ENCODE results near the gene MT1H. TPM values are rescaled to one million over a fixed set of nuclear protein-coding genes. Genes with fewer than 3 reads are reported as not detected.
"Not testable (repeated sequence)": the region's sequence is repeated elsewhere in the genome, so short reads cannot be mapped to it uniquely, and the experiment has no call there.

The MT1H gene
- polyA plus RNA-seq, 1 donor (not counting 4 experiments of a cell fraction or from before 2014, with no cell fraction given), result 0.79 TPM

DNA sequence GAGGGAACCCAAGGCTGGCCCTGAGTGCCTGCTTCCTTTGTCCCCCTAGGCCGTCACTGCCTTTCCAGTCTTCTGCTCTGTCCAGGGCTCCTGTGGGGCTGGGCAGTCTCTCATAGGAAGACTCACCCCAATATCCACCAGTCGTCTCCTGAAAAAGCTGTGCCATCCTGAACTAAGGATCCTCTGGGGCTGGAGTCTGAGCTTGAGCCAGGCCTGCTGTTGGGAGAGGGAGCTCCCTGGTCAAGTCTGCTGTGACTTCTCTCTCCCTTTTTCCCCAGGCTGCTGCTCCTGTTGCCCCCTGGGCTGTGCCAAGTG lies 963 bp downstream of the MT1H start:
- Histone ChIP-seq H3K9ac (ENCODE audit: control insufficient read depth, extremely low read depth, insufficient read depth, low read length) (no peak overlapping the region), H3K4me3 (ENCODE audit: control insufficient read depth in 2 of 3, extremely low read depth in 1 of 3, insufficient read depth in 2 of 3, low read depth in 1 of 3, low read length in 3 of 3) (no peak overlapping the region), H3K9me3 (ENCODE audit: control insufficient read depth, low read depth, low read length) (no peaks in the 10 kb centered on the region), H3K27ac (ENCODE audit: control insufficient read depth, insufficient read depth, low read length) (no peak overlapping the region), H3K9me1 (ENCODE audit: control insufficient read depth, extremely low read depth, insufficient read depth, low read length) (no peaks in the 10 kb centered on the region), H2AFZ (ENCODE audit: control insufficient read depth, low read length) (no peak overlapping the region), H3K4me1 (ENCODE audit: control insufficient read depth, extremely low read depth, insufficient read depth, low read length) (peaks cover 14% of the 10 kb centered on the region), H3K79me2 (ENCODE audit: control insufficient read depth, insufficient read depth, low read length) (no peaks in the 10 kb centered on the region), H3K27me3 (ENCODE audit: control insufficient read depth, extremely low read depth, insufficient read depth, low read length) (peaks cover 36% of the 10 kb centered on the region), H3K36me3 (ENCODE audit: control insufficient read depth in 2 of 2, extremely low read depth in 1 of 2, insufficient read depth in 2 of 2, low read length in 2 of 2) (no peaks in the 10 kb centered on the region), H4K20me1 (ENCODE audit: control insufficient read depth, extremely low read depth, insufficient read depth, low read length) (no peaks in the 10 kb centered on the region), H3K4me2 (ENCODE audit: control insufficient read depth, extremely low read depth, insufficient read depth, low read depth, low read length) (no peak overlapping the region)
- no peak for DNase-seq (ENCODE audit: low read depth, low spot score)
- no peak for FAIRE-seq
- no peak for TF ChIP-seq CTCF (optimal IDR thresholded peaks at IDR 0.05 in 1 of 3, IDR thresholded peaks at IDR 0.05 in 1 of 3, conservative IDR thresholded peaks at IDR 0.05 in 1 of 3; ENCODE audit: extremely low read depth in 1 of 3, insufficient read depth in 2 of 3, low read length in 3 of 3)
- TF ChIP-seq EZH2 (IDR thresholded peaks at IDR 0.05; ENCODE audit: low read length), result no peak
- dilution Hi-C loops (cut with MboI; ENCODE audit: extremely low pct_ligation_motif_present, low sequenced_read_pairs), result no loop called here

DNA sequence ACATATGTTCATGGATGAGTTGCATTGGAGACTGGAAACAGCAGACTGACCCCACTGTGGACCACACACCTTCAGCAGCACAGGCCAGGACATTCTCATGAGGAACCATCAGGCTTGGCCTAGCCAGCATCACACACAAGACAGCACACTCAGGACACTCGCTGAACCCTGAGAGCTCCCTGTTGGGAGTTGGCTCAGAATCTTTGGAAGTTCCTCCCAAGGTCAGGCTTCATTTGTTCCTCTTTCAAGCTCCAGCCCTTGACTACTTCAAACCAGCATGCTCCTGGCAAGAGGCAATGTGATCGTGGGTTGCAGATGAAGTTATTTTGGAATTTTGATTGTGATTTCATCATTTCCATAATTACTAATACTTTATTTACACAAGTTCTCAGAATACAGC lies 2.1 kb downstream of the MT1H start:
- H3K79me2 ChIP-seq (ENCODE audit: control insufficient read depth, insufficient read depth, low read length); H2AFZ ChIP-seq (ENCODE audit: control insufficient read depth, low read length); H3K9ac ChIP-seq (ENCODE audit: control insufficient read depth, extremely low read depth, insufficient read depth, low read length); H3K4me3 ChIP-seq (ENCODE audit: control insufficient read depth in 2 of 3, extremely low read depth in 1 of 3, insufficient read depth in 2 of 3, low read depth in 1 of 3, low read length in 3 of 3); H3K27ac ChIP-seq (ENCODE audit: control insufficient read depth, insufficient read depth, low read length); dilution Hi-C loops (cut with MboI; ENCODE audit: extremely low pct_ligation_motif_present, low sequenced_read_pairs); H4K20me1 ChIP-seq (ENCODE audit: control insufficient read depth, extremely low read depth, insufficient read depth, low read length); DNase-seq (ENCODE audit: low read depth, low spot score); H3K9me1 ChIP-seq (ENCODE audit: control insufficient read depth, extremely low read depth, insufficient read depth, low read length); H3K36me3 ChIP-seq (ENCODE audit: control insufficient read depth in 2 of 2, extremely low read depth in 1 of 2, insufficient read depth in 2 of 2, low read length in 2 of 2); H3K4me2 ChIP-seq (ENCODE audit: control insufficient read depth, extremely low read depth, insufficient read depth, low read depth, low read length); H3K9me3 ChIP-seq (ENCODE audit: control insufficient read depth, low read depth, low read length): not testable (repeated sequence)
- peaks cover 36% of the 10 kb centered on the region for H3K27me3 ChIP-seq (ENCODE audit: control insufficient read depth, extremely low read depth, insufficient read depth, low read length)
- peaks cover 14% of the 10 kb centered on the region for H3K4me1 ChIP-seq (ENCODE audit: control insufficient read depth, extremely low read depth, insufficient read depth, low read length)
- peak; percentile 86 for FAIRE-seq

DNA sequence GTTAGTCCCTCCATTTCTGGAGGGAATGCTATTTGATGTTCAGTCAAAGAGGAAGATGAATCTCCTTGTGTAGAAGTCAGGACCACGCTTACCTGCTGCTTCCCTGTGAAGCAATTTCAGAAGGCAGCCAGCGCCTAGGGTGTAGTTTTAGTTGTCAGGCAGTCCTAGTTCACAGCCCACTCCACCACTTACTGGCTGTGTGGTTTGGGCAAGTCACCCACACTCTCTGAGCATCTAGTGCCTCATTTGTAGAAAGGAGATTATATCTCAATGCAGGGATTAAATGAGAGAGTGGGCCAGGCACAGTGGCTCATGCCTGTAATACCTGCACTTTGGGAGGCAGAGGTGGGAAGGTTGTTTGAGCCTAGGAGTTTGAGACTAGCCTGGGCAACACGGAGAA lies 2.6 kb downstream of the MT1H start:
- H3K9me1 ChIP-seq (ENCODE audit: control insufficient read depth, extremely low read depth, insufficient read depth, low read length); H3K4me2 ChIP-seq (ENCODE audit: control insufficient read depth, extremely low read depth, insufficient read depth, low read depth, low read length); FAIRE-seq; H3K79me2 ChIP-seq (ENCODE audit: control insufficient read depth, insufficient read depth, low read length); dilution Hi-C loops (cut with MboI; ENCODE audit: extremely low pct_ligation_motif_present, low sequenced_read_pairs); H4K20me1 ChIP-seq (ENCODE audit: control insufficient read depth, extremely low read depth, insufficient read depth, low read length); H3K4me3 ChIP-seq (ENCODE audit: control insufficient read depth in 2 of 3, extremely low read depth in 1 of 3, insufficient read depth in 2 of 3, low read depth in 1 of 3, low read length in 3 of 3); DNase-seq (ENCODE audit: low read depth, low spot score); H3K36me3 ChIP-seq (ENCODE audit: control insufficient read depth in 2 of 2, extremely low read depth in 1 of 2, insufficient read depth in 2 of 2, low read length in 2 of 2); H3K9me3 ChIP-seq (ENCODE audit: control insufficient read depth, low read depth, low read length); H2AFZ ChIP-seq (ENCODE audit: control insufficient read depth, low read length); H3K9ac ChIP-seq (ENCODE audit: control insufficient read depth, extremely low read depth, insufficient read depth, low read length); H3K27ac ChIP-seq (ENCODE audit: control insufficient read depth, insufficient read depth, low read length): not testable (repeated sequence)
- Histone ChIP-seq H3K4me1 (ENCODE audit: control insufficient read depth, extremely low read depth, insufficient read depth, low read length) (peaks cover 14% of the 10 kb centered on the region), H3K27me3 (ENCODE audit: control insufficient read depth, extremely low read depth, insufficient read depth, low read length) (peaks cover 34% of the 10 kb centered on the region)
